GM12878 (cell line): Measurements from ENCODE around the gene PTX4. TPM values are rescaled to one million over a fixed set of nuclear protein-coding genes. Genes with fewer than 3 reads are reported as not detected.
A peak's percentile ranks its signal among the peaks of the same experiment; 100 is the strongest.

Source experiments
- CEBPZ ChIP-seq: fragments of 150-350 bp; IDR thresholded peaks from 2 replicates; pipeline ENCODE4 v1.6.1; 2016; ENCODE audit warnings: low read depth, low read length
- HDAC6 ChIP-seq: fragments of 200-600 bp; sonication (generic); IDR thresholded peaks from one replicate; pipeline ENCODE4 v1.8.0; 2017; ENCODE audit warnings: antibody characterized with exemption; ENCODE audit not compliant: unreplicated experiment
- LARP7 ChIP-seq: fragments of 450-650 bp; IDR thresholded peaks from 2 replicates; pipeline ENCODE4 v1.6.1; 2017; ENCODE audit warnings: mild to moderate bottlenecking
- NFIC ChIP-seq: IDR thresholded peaks from 2 replicates; pipeline ENCODE4 v1.6.1; 2012; ENCODE audit warnings: low read depth, mild to moderate bottlenecking, inconsistent platforms, low read length, moderate library complexity
- NR2F1 ChIP-seq: fragments of 450-650 bp; conservative IDR thresholded peaks from 2 replicates; pipeline ENCODE4 v1.6.1; 2017; ENCODE audit warnings: mild to moderate bottlenecking
- RCOR1 ChIP-seq: conservative IDR thresholded peaks from 2 replicates; pipeline ENCODE4 v1.6.1; 2012; ENCODE audit warnings: low read depth, low read length, improper control_type of control experiment
- SIX5 ChIP-seq: IDR thresholded peaks from 2 replicates; pipeline ENCODE4 v1.6.1; 2011; ENCODE audit warnings: mild to moderate bottlenecking, low read depth, low read length, moderate library complexity; ENCODE audit not compliant: severe bottlenecking
- ZNF207 ChIP-seq: fragments of 450-650 bp; IDR thresholded peaks from 2 replicates; pipeline ENCODE4 v1.6.1; 2014; ENCODE audit warnings: antibody characterized with exemption, mild to moderate bottlenecking, borderline replicate concordance
- ZNF217 ChIP-seq: fragments of 450-650 bp; IDR thresholded peaks from 2 replicates; pipeline ENCODE4 v1.6.1; 2017; ENCODE audit warnings: antibody characterized with exemption, mild to moderate bottlenecking
- polyA plus RNA-seq, 11 experiments: library from polyadenylated mRNA; depleted of rRNA in 4 of 11; unstranded in 6 of 11; stranded (reverse) in 5 of 11; fragments of >200 nt; fragmentation: Nextera tagmentation in 4 of 11; fragmentation: Illumina TruSeq in 1 of 11; extraction: Ambion mirVana in 4 of 11; extraction: Trizol in 1 of 11; gene quantifications; 1 replicate in 1 of 11; 2 replicates in 10 of 11; pipeline versions ENCODE4 v1.2.1 to v1.2.3, GENCODE V29; 2011 to 2016; ENCODE audit warnings: inconsistent platforms in 2 of 11, missing spikeins in 2 of 11, low read depth in 1 of 11
- total RNA-seq, 4 experiments: library from RNA; depleted of rRNA in 3 of 4; stranded (reverse); fragments of >200 nt in 3 of 4; fragmentation: Illumina TruSeq in 1 of 4; extraction: Trizol in 1 of 4; gene quantifications; 2 replicates each; pipeline versions ENCODE4 v1.2.1 to v1.2.3, GENCODE V29; 2013 to 2021

PTX4 gene
- total and polyA plus RNA-seq, 10 of the 15 experiments (the other 5 are each of a cell fraction or from before 2014, with no cell fraction given), result not detected

DNA sequence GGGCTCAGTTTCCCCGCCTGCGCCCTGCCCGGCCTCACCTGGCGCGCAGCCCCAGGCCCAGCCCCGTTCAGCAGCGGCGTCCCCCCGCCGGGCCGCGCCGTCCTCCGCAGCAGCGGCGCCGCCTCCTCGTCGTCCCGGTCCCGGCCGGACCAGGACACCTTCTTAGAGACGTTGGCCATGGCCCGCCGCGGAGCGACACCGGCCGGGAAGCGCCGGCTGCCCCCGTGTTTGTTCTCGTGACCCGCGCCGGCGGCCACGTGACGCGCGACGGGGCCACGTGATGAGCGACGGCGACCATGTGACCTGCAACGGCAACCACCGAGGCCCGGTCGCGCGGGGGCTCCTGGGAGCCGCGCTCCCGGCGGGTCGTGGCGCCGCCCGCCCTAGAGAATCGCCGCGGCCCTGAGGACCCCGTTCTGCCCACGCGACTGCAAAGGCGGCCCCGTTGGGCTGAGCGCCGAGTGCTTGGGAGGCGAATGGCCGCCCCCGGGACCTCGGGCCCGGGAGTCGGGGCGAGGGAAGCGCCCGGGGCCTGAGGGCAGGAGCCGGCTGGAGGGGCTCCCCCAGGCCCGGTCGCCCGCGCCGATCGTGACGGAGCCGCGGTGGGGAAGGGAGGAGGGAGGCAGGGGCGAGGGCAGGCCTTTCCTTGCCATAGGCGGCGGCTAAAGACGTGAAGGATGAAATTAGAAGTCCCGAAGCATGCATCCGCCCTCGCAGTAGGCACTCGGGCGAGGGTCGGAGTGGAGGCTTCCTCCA, 13.8 kb downstream of the PTX4 start, which contains the start of gene CLCN7 (continued):
- TF ChIP-seq LARP7 (peak; percentile 86), HDAC6 (no peak), SIX5 (peak; percentile 48), NFIC (peak; percentile 83), ZNF217 (0 out of 2 replicates have a peak, but pooled peaks have one; percentile 46), RCOR1 (0 out of 2 replicates have a peak, but pooled peaks have one; percentile 49), ZNF207 (peak; percentile 90; the same call in 1 of the 2 replicates), CEBPZ (no peak), NR2F1 (peak; percentile 70)
